HS-5 (cell line): ENCODE measurements around the gene ANGPTL7.
"Not testable (repeated sequence)": the region's sequence is repeated elsewhere in the genome, so short reads cannot be mapped to it uniquely, and the experiment has no call there.

Experiments
- DNase-seq: peaks from one replicate; pipeline ENCODE4 v3.0.0-alpha.2; 2012; ENCODE audit warnings: low read depth

The ANGPTL7 gene

GRCh38 chr1:11170102-11170501 lies 19.1 kb upstream of the ANGPTL7 start:
- DNase-seq: no peak

- no peak for DNase-seq
Observed at GRCh38 chr1:11174261-11174942, 14.8 kb upstream of the ANGPTL7 start.

- DNase-seq: no peak
Observed at GRCh38 chr1:11175461-11175860, 13.7 kb upstream of the ANGPTL7 start.

- DNase-seq: no peak
Observed at GRCh38 chr1:11176081-11176706, 13.0 kb upstream of the ANGPTL7 start.

GRCh38 chr1:11178021-11179015 lies 10.8 kb upstream of the ANGPTL7 start:
- DNase-seq: no peak

- DNase-seq: no peak
Observed at GRCh38 chr1:11179125-11179524, 10.0 kb upstream of the ANGPTL7 start.

- not testable (repeated sequence) for DNase-seq
Observed at GRCh38 chr1:11179749-11180148, 9.4 kb upstream of the ANGPTL7 start.

GRCh38 chr1:11180342-11180744 lies 8.8 kb upstream of the ANGPTL7 start:
- peak; percentile 79 for DNase-seq

- no peak for DNase-seq
Observed at GRCh38 chr1:11182884-11183283, 6.3 kb upstream of the ANGPTL7 start.

- DNase-seq: no peak
Observed at GRCh38 chr1:11184973-11185372, 4.2 kb upstream of the ANGPTL7 start.

GRCh38 chr1:11187000-11187399 lies 2.2 kb upstream of the ANGPTL7 start:
- no peak for DNase-seq

- DNase-seq: no peak
Observed at GRCh38 chr1:11187494-11187893, 1.7 kb upstream of the ANGPTL7 start.

GRCh38 chr1:11187931-11188330 lies 1.2 kb upstream of the ANGPTL7 start:
- DNase-seq: no peak

GRCh38 chr1:11188381-11188780 lies 774 bp upstream of the ANGPTL7 start:
- DNase-seq: no peak

GRCh38 chr1:11193376-11193775 lies 4.2 kb downstream of the ANGPTL7 start:
- DNase-seq: no peak

- no peak for DNase-seq
Observed at GRCh38 chr1:11194407-11195176, 5.4 kb downstream of the ANGPTL7 start.

- no peak for DNase-seq
Observed at GRCh38 chr1:11196945-11197344, 7.8 kb downstream of the ANGPTL7 start.

GRCh38 chr1:11197359-11197758 lies 8.2 kb downstream of the ANGPTL7 start:
- no peak for DNase-seq

- DNase-seq: no peak
Observed at GRCh38 chr1:11198257-11198656, 9.1 kb downstream of the ANGPTL7 start.

- no peak for DNase-seq
Observed at GRCh38 chr1:11198851-11199594, 9.9 kb downstream of the ANGPTL7 start.
